Lung microvascular endothelial cell (primary cell): Measurements from ENCODE around the gene NPBWR2. TPM values are rescaled to one million over a fixed set of nuclear protein-coding genes. Genes with fewer than 3 reads are reported as not detected.
A peak's percentile ranks its signal among the peaks of the same experiment; 100 is the strongest.

Source experiments
- DNase-seq, 2 donors: peaks; one replicate each; pipeline versions ENCODE4 v3.0.0 to v3.0.0-alpha.2; 2010; ENCODE audit warnings: low read depth in 2 of 2
- total RNA-seq: library from RNA; depleted of rRNA; stranded (reverse); fragments of >200 nt; gene quantifications from 2 replicates; pipeline ENCODE4 v1.2.1, GENCODE V29; 2014

Gene NPBWR2
- not detected in 2 replicates for total RNA-seq

- no peak for DNase-seq
These were observed at the start of gene NPBWR2 for GRCh38 chr20:64106981-64107735. Gene NPBWR2 (minus strand): TSS chr20:64107565. CDS start chr20:64106831, 734 bp downstream.

- peak; percentile 33 for DNase-seq
These were observed 48.9 kb upstream of the NPBWR2 start for GRCh38 chr20:64156136-64156885.

GRCh38 chr20:64155258-64156135 is 48.1 kb upstream of the NPBWR2 start:
- DNase-seq: no peak

DNA sequence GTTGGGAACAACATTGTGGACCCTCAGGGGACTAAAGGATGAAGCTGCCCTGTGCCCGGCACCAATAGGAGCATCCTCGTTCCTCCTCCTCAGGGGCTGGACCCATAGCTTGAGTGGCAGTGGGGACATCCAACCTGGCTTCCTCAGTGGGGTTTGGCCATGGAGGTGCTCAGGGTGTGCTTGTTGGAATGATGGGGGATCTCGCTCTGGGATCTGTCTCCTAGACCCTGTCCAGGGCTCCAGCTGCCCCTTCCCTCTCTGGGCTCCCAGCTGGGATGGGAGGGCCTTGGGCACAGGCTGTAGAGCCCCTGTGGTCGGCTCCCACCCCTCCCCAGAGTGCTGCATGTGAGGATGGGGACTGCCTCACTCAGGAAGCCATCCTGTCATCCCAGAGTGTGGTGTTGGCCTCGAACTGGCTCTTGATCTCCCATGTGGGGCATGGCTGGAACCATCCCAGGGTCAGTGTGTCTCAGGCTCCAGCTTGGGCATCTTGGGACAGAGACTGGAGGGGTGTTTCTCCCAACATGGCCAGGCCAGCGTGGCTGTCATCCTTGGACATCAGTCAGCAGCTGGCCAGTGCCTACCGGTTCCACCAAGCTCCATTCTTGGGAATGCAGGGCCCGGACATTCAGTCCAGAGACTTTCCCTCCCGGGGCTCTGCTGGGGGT is 47.4 kb upstream of the NPBWR2 start:
- no peak for DNase-seq

- DNase-seq: no peak
These were observed 46.7 kb upstream of the NPBWR2 start for GRCh38 chr20:64153861-64154589.

DNA sequence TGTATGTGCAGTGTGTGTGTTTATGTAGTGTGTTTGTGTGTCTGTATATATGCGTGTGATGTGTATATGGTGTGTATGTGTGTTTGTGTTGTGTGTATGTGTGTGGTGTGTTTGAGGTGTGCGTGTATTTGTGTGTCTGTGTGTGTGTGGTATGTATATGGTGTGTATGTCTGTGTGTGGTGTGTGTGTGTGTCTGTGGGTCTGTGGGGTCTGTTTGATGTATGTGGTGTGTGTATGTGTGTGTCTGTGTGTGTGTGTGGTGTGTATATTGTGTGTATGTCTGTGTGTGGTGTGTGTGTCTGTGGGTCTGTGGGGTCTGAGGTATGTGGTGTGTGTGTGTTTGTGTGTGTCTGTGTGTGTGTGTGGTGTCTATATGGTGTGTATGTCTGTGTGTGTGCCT is 46.0 kb upstream of the NPBWR2 start:
- DNase-seq: no peak

DNA sequence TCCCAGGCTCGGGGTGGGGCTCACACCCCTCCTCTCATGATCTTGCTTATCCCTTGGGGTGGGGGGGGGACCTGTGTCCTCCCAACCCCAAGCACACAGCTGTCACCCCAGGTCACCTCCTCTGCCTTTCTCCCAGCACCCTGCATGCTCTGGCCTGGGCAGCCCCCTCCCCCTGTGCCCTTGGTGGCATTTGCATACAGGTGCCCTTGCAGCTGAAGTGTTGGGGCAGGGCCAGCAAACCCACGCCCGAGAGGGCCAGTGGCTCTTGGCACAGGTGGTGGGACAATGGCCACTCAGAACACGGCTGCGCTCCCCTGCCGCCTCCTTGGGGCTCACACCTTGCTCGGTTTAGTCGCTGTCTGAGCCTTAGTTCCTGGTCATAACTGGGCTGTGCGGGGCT is 45.5 kb upstream of the NPBWR2 start:
- no peak for DNase-seq

DNA sequence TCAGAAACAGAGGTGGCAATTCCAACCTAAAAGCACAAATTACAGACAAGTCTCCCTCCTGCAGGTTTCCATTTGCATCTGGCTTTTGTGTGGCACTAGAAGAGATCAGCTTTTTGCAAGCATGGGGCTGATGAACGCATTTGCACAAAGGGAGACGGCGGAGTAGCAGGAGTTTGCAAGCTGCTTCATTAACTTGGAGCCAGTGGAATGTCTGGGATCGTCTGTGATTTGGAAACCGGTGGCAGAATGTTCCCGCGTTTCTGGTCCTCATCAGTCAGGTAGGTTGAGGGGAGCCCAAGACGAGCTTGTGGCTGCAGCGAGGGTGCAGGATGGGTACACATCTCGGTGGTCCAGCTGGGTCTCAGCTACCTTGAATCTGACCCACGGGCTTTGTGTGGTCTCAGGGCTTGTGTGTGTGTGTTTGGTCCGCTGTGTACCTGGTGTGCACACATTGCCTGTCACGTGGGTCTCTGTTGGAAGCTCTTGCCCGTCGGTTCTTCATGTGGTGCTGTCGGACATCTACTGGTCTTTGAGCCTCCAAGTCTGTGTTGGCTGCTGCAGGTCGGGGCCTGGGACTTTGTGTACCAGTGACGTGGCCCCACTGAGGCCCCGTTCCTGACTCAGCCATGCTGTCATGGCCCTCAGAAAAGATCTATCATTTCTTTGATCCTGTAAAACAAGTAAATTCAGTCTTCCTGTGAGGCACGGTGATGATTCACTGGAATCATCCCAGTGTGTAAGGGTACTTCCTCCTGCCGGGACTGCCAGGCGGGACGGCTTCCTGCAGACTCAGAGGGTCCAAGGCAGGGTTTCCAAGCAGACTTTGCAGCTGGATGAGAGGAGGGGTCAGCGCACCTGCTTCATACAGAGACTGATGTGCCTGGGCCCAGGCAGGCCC is 44.5 kb upstream of the NPBWR2 start:
- DNase-seq: peak; percentile 35 to 88

GRCh38 chr20:64150756-64151632 is 43.6 kb upstream of the NPBWR2 start:
- no peak for DNase-seq

DNA sequence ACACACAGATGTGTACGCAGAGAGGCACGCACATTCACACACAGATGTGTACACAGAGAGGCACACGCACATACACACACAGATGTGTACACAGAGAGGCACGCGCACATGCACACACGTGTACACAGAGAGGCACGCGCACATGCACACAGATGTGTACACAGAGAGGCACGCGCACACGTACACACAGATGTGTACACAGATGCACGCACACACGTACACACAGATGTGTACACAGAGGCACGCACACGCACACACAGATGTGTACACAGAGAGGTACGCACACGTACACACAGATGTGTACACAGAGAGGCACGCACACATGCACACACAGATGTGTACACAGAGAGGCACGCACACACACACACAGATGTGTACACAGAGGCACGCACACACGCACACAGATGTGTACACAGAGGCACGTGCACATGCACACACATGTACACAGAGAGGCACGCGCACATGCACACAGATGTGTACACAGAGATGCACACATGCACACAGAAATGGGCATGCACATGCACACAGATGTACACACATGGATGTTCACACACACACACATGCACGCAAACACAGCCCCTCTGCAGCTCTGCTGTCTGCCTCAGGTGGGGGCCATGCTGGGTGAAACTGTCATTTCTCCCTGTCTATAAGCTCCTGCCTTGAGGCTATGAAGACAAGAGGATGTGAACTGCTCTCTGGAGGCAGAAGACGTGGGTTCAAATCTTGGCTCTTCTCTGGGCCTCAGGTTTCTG is 42.6 kb upstream of the NPBWR2 start:
- no peak for DNase-seq

GRCh38 chr20:64149141-64149540 is 41.8 kb upstream of the NPBWR2 start:
- DNase-seq: no peak

DNA sequence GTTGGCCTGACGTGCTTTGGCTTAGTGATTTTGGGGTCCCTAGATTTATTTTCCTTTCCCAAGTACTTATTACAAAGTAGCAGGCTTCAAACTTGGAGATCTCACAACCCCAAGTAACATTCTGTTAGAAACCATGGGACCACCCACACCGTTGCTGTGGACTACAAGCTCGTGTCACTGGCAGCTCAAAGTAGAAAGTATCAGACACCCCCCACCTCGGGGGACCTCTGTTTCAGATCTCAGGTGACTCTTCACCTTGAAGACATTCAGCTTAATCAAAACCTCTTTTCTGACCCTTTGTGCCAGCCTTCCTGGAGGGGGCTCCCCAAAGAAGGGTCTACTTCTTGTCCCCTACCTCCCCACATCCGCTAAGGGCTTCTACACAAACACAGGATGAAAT is 41.2 kb upstream of the NPBWR2 start:
- DNase-seq: no peak

DNA sequence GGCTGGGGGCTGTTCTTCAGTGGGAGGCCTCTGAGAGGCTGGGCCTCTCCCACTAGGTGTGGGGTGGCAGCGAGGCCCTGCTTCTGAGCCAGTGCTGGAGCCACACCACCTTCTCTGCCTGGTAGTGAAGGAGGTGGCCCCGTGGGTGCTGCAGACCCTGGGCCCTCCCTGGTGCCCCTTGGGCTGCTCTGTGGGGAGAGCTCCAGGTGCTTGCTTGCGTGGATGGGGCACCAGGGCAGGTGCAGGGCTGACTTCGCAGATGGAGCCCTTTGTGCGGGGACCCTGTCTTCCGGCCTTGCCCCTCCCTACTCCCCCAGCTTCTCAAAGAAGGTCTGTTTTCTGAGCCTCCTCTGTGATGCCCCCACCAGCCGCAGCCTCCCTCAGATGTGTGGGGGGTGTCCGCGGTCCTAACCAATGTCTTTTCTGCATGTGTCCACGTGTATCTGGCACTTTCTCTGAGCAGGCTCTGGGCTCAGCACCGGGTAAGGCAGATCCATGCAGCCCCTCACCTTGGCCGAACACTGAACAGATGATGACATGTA is 39.6 kb upstream of the NPBWR2 start:
- no peak for DNase-seq

DNA sequence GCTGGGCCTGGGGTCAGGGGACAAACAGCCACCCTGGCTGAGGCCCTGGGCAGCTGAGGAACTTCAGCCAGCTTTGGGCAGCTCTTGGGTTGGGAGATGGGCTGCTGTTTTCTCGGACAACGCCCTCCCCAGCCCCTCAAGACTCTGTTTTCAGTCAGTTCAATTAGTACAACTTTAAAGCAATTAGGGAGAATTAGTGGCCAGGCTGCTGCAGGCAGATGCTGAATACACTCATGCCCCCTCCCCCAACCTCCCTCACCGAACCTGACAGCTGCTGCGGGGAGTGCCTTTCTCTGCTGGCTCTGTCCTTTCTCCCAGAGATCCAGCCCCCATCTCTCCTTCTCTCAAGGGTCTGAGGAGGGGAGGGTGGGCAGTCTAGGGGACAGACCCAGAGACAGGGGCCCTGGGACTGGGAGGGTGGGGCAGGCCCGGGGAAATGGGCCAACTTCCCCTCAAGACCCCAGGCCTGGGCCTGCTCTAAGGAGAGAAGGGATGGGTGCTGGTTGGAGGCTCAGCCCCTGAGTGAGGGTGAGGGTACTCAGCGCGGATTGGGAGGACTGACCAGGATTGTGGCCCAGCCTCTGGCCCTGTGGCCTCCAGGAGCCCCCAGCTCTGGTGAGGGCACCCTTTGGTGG is 39.1 kb upstream of the NPBWR2 start:
- no peak for DNase-seq

DNA sequence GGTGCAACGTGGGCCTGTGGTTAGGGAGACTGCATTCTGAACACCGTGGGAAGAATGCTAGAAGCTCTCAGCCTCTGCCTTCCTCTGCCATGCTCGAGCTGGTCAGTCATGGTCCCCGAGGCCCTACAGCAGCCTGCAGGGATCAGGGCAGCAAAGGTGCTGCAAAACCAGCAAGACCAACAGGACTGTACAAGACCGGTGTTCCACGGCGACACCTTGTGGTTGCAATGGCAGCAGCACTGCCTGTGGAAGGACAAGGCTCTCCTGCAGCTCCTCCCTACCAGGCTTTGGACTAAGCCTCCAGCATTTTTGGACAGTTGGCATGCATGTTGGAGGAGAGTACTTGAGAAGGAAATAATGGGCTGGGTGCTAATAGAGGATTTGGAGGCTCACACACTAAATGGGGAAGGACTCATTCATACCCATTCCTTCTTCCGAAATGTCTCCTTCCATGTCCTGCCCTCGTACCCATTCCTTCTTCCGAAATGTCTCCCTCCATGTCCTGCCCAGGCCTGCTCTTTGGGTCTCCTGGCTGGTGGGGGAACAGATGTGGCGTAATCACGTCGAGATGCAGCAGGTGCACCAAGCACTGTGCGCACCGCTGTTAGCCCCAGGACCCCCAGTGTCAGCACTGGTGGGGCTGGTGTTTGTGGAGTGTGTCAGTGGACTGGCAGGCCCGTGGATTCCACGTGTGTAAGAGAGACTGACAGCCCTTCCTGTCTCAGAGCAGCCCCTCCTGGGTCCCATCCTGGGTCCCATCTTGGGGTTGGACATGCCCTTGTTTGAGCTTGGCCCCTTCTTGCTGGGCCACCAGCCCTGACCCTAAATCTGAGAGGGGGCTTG is 38.3 kb upstream of the NPBWR2 start:
- no peak for DNase-seq
